GM12865 (cell line): Measurements from ENCODE around the gene BRMS1.
A peak's percentile ranks its signal among the peaks of the same experiment; 100 is the strongest.
"Not testable (repeated sequence)": the region's sequence is repeated elsewhere in the genome, so short reads cannot be mapped to it uniquely, and the experiment has no call there.

Experiments
- DNase-seq: peaks from one replicate; pipeline ENCODE4 v3.0.0; 2010; ENCODE audit warnings: low read depth
- H3K4me3 ChIP-seq: 2 replicates; pipeline ENCODE4 v1.5.1; 2011; ENCODE audit warnings: mild to moderate bottlenecking, low read depth, low read length, control low read depth
- CTCF ChIP-seq: IDR thresholded peaks from 2 replicates; pipeline ENCODE4 v1.5.1; 2011; ENCODE audit warnings: low read length, control low read depth, low read depth, inconsistent platforms; ENCODE audit not compliant: insufficient read depth; ENCODE audit errors: missing control alignments

BRMS1 gene, protein sequence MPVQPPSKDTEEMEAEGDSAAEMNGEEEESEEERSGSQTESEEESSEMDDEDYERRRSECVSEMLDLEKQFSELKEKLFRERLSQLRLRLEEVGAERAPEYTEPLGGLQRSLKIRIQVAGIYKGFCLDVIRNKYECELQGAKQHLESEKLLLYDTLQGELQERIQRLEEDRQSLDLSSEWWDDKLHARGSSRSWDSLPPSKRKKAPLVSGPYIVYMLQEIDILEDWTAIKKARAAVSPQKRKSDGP

GRCh38 chr11:66344550-66345315 is at the start of gene BRMS1:
TSS of gene BRMS1 (minus strand) at chr11:66345104. CDS start at chr11:66342234, 2,870 bp downstream.
- H3K4me3 ChIP-seq: peak within 1 kb of the TSS; percentile 99
- DNase-seq: peak; percentile 96
- TF ChIP-seq CTCF: peak; percentile 11

DNA sequence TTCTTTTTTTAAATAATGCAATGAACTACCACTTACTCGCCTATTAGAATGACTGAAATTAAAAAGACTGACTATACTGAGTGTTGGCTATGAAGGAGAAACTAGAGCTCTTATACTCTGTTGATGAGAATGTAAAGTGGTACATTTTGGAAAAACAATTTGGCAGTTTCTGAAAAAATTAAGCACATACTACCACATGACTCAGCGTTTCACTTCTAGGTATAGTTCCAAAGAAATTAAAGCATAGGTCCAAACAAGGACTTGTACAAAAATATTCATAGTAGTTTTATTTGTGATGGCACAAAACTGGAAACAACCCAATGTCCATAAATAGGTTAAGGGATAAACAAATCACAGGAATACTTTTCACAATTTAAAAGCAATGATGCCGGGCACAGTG is 49.0 kb upstream of the BRMS1 start:
- TF ChIP-seq CTCF: no peak
- DNase-seq: no peak
- H3K4me3 ChIP-seq: no peak overlapping the region

GRCh38 chr11:66391322-66391721 is 46.4 kb upstream of the BRMS1 start:
- H3K4me3 ChIP-seq: no peak overlapping the region
- TF ChIP-seq CTCF: no peak
- no peak for DNase-seq

- TF ChIP-seq CTCF: peak; percentile 83
- H3K4me3 ChIP-seq: no peak overlapping the region
- DNase-seq: peak; percentile 82
These were observed 44.0 kb upstream of the BRMS1 start for GRCh38 chr11:66388780-66389386.

- TF ChIP-seq CTCF: peak; percentile 92
- no peak overlapping the region for H3K4me3 ChIP-seq
- DNase-seq: peak; percentile 88
These were observed 41.5 kb upstream of the BRMS1 start for GRCh38 chr11:66386171-66387069.

DNA sequence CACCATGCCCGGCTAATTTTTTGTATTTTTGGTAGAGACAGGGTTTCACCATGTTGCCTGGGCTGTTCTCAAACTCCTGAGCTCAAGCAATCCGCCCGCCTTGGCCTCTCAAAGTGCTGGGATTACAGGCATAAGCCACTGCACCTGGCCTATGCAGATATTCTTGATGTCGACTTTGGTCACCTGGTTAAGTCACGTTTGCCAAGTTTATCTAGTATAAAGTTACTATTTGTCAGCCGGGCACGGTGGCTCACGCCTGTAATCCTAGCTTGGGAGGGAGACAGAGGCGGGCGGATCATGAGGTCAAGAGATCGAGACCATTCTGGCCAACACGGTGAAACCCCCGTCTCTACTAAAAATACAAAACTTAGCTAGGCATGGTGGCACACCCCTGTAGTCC is 39.4 kb upstream of the BRMS1 start:
- H3K4me3 ChIP-seq, DNase-seq: not testable (repeated sequence)

DNA sequence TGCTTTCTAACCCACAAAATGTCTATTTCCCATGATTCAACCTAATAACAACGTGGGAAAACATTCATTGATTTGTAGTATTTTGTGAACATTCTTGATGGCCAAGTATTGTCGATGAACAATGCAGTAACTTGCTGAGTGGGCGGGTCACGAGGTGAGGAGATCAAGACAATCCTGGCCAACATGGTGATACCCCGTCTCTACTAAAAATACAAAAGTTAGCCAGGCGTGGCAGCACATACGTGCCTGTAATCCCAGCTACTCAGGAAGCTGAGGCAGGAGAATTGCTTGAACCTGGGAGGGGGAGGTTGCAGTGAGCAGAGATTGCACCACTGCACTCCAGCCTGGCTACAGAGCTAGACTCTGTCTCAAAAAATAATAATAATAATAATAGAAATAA is 35.4 kb upstream of the BRMS1 start:
- not testable (repeated sequence) for DNase-seq, H3K4me3 ChIP-seq

DNA sequence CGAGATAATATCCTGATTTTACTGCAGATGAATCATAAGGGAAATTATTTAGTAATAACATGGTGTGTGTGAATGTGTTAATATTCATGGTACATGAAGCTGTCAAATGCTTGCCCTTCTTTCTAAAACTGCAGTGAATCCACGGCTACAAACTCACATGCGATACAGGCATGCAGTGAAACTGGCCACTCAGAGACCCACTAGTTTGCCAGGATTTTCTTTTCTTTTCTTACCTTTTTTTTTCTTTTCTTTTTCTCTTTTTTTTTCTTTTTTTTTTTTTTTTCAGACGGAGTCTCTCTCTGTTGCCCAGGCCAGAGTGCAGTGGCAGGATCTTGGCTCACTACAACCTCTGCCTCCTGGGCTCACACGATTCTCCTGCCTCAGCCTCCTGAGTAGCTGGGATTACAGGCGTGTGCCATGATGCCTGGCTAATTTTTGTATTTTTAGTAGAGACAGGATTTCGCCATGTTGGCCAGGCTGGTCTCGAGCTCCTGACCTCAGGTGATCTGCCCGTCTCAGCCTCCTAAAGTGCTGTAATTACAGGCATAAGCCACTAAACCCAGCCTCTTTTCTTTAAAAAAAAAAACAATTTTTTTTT is 28.9 kb upstream of the BRMS1 start:
- not testable (repeated sequence) for H3K4me3 ChIP-seq

More for the DNA sequence above, 28.9 kb upstream of the BRMS1 start:
- not testable (repeated sequence) for DNase-seq
